ENCODE measurements around the gene RELL1. TPM values are rescaled to one million over a fixed set of nuclear protein-coding genes. Genes with fewer than 3 reads are reported as not detected.

Gene RELL1
- total RNA-seq, 2 experiments from 2014 or later, result 48.6 to 50.3 TPM

- CTCF ChIA-PET, result no interaction called here
- no peaks in the 10 kb centered on the region for H3K27me3 Mint-ChIP-seq
- no peak overlapping the region for H3K27ac ChIP-seq (ENCODE audit: low read depth in 1 of 2, low read length in 2 of 2)
Observed at GRCh38 chr4:37615720-37616063, 70.5 kb downstream of the RELL1 start.

GRCh38 chr4:37615059-37615719 lies 71.0 kb downstream of the RELL1 start:
- H3K4me1 Mint-ChIP-seq (ENCODE audit: low read depth), result peaks cover 7% of the 10 kb centered on the region
- no peaks in the 10 kb centered on the region for H3K9me3 Mint-ChIP-seq
- CTCF ChIA-PET, result no interaction called here
- TF ChIP-seq, protein P1, sequence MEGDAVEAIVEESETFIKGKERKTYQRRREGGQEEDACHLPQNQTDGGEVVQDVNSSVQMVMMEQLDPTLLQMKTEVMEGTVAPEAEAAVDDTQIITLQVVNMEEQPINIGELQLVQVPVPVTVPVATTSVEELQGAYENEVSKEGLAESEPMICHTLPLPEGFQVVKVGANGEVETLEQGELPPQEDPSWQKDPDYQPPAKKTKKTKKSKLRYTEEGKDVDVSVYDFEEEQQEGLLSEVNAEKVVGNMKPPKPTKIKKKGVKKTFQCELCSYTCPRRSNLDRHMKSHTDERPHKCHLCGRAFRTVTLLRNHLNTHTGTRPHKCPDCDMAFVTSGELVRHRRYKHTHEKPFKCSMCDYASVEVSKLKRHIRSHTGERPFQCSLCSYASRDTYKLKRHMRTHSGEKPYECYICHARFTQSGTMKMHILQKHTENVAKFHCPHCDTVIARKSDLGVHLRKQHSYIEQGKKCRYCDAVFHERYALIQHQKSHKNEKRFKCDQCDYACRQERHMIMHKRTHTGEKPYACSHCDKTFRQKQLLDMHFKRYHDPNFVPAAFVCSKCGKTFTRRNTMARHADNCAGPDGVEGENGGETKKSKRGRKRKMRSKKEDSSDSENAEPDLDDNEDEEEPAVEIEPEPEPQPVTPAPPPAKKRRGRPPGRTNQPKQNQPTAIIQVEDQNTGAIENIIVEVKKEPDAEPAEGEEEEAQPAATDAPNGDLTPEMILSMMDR (IDR thresholded peaks at IDR 0.05), result no peak
- Histone ChIP-seq H3K36me3 (ENCODE audit: insufficient read depth, low read length) (peaks cover 10% of the 10 kb centered on the region), H3K27ac (ENCODE audit: low read depth in 1 of 2, low read length in 2 of 2) (no peak overlapping the region), H3K9me3 (ENCODE audit: control insufficient read depth in 1 of 2, insufficient read depth in 1 of 2, low read length in 2 of 2) (no peaks in the 10 kb centered on the region), H3K27me3 (ENCODE audit: control insufficient read depth in 1 of 2, insufficient read depth in 2 of 2, low read length in 2 of 2) (no peaks in the 10 kb centered on the region), H3K4me1 (ENCODE audit: insufficient read depth, low read length) (no peaks in the 10 kb centered on the region), H3K4me3 (ENCODE audit: low read length) (no peak overlapping the region)
- ATAC-seq (ENCODE audit: poor library complexity) (no peak), DNase-seq (no peak)
- POLR2A ChIA-PET, result no interaction called here
- H3K4me3 Mint-ChIP-seq, result no peak overlapping the region
- H3K36me3 Mint-ChIP-seq (ENCODE audit: low read depth), result peaks cover 54% of the 10 kb centered on the region
- H3K27ac Mint-ChIP-seq, result peak overlapping the region; percentile 6
- no peaks in the 10 kb centered on the region for H3K27me3 Mint-ChIP-seq
- intact Hi-C loops (cut with DNase I, micrococcal nuclease), result no loop called here

More at GRCh38 chr4:37615720-37616063, 70.5 kb downstream of the RELL1 start:
- POLR2A ChIA-PET, result no interaction called here
- Histone ChIP-seq H3K27me3 (ENCODE audit: control insufficient read depth in 1 of 2, insufficient read depth in 2 of 2, low read length in 2 of 2) (no peaks in the 10 kb centered on the region), H3K4me1 (ENCODE audit: insufficient read depth, low read length) (no peaks in the 10 kb centered on the region), H3K9me3 (ENCODE audit: control insufficient read depth in 1 of 2, insufficient read depth in 1 of 2, low read length in 2 of 2) (no peaks in the 10 kb centered on the region), H3K36me3 (ENCODE audit: insufficient read depth, low read length) (peaks cover 12% of the 10 kb centered on the region), H3K4me3 (ENCODE audit: low read length) (no peak overlapping the region)
- intact Hi-C loops (cut with DNase I, micrococcal nuclease), result no loop called here
- DNase-seq (no peak), ATAC-seq (ENCODE audit: poor library complexity) (no peak)
- no peaks in the 10 kb centered on the region for H3K9me3 Mint-ChIP-seq
- peaks cover 7% of the 10 kb centered on the region for H3K4me1 Mint-ChIP-seq (ENCODE audit: low read depth)
- H3K27ac Mint-ChIP-seq, result no peak overlapping the region
- H3K4me3 Mint-ChIP-seq, result no peak overlapping the region
- peaks cover 52% of the 10 kb centered on the region for H3K36me3 Mint-ChIP-seq (ENCODE audit: low read depth)
- TF ChIP-seq, protein P1 (IDR thresholded peaks at IDR 0.05), result no peak

- no peak for ATAC-seq (ENCODE audit: poor library complexity)
Observed at GRCh38 chr4:37612811-37613210, 73.4 kb downstream of the RELL1 start.

More at GRCh38 chr4:37612811-37613210, 73.4 kb downstream of the RELL1 start:
- Histone ChIP-seq H3K27me3 (ENCODE audit: control insufficient read depth in 1 of 2, insufficient read depth in 2 of 2, low read length in 2 of 2) (no peaks in the 10 kb centered on the region), H3K36me3 (ENCODE audit: insufficient read depth, low read length) (peaks cover 10% of the 10 kb centered on the region), H3K27ac (ENCODE audit: low read depth in 1 of 2, low read length in 2 of 2) (no peak overlapping the region), H3K9me3 (ENCODE audit: control insufficient read depth in 1 of 2, insufficient read depth in 1 of 2, low read length in 2 of 2) (no peaks in the 10 kb centered on the region), H3K4me3 (ENCODE audit: low read length) (no peak overlapping the region), H3K4me1 (ENCODE audit: insufficient read depth, low read length) (no peaks in the 10 kb centered on the region)
- Mint-ChIP-seq H3K27me3 (no peaks in the 10 kb centered on the region), H3K27ac (no peak overlapping the region), H3K36me3 (ENCODE audit: low read depth) (peaks cover 65% of the 10 kb centered on the region), H3K9me3 (no peaks in the 10 kb centered on the region), H3K4me3 (no peak overlapping the region), H3K4me1 (ENCODE audit: low read depth) (peaks cover 7% of the 10 kb centered on the region)
- DNase-seq, result no peak
- TF ChIP-seq, protein P1 (IDR thresholded peaks at IDR 0.05), result no peak
- intact Hi-C loops (cut with DNase I, micrococcal nuclease), result no loop called here
- ChIA-PET POLR2A (no interaction called here), CTCF (no interaction called here)

Measured in CD4-positive, alpha-beta T cell (primary cell).